ENCODE results near the gene GRHL1. TPM values are rescaled to one million over a fixed set of nuclear protein-coding genes. Genes with fewer than 3 reads are reported as not detected.

Gene GRHL1
- total RNA-seq, 1 experiment from 2014 or later = 11.6 TPM

DNA sequence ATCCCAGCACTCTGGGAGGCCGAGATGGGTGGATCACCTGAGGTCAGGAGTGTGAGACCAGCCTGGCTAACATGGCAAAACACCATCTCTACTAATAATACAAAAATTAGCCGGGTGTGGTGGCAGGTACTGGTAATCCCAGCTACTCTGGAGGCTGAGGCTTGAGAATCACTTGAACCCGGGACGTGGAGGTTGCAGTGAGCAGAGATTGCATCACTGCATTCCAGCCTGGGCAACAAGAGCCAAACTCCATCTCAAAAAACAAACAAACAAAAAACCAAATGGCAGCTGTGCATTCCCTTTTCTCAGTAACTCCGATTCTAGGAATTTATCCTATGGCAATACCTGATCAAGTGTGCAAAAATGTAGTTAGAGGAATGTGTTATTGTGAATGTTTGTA, 4.7 kb upstream of the GRHL1 start:
- no peak overlapping the region for H3K27ac Mint-ChIP-seq (ENCODE audit: unreplicated experiment)
- CTCF ChIA-PET = no interaction called here
- intact Hi-C loops (cut with micrococcal nuclease; ENCODE audit: unreplicated experiment) = no loop called here

DNA sequence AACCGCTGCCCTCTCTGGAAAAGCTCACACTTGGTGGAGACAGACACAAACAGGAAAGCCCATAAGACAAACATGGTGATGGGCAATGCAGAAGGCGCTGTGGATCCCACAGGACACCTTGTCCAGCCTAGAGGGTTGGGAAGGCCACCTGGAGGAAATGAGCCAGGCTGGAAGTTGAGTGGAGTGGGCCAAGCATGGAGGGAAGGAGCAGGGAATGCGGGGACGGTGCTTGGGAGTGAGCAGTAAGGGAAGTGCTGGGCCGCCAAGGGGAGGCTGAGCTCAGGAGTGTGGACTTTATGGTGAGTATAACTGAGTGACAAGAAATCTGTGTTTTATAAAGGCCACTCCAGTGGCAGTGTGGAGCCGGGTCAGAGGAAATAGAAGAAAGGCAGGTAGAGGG, 2.8 kb upstream of the GRHL1 start:
- Mint-ChIP-seq H3K4me3 (ENCODE audit: unreplicated experiment) (no peak overlapping the region), H3K27me3 (ENCODE audit: insufficient read depth, unreplicated experiment) (peaks cover 4% of the 10 kb centered on the region), H3K4me1 (ENCODE audit: low read depth, unreplicated experiment) (peaks cover 5% of the 10 kb centered on the region), H3K27ac (ENCODE audit: unreplicated experiment) (no peak overlapping the region), H3K9me3 (ENCODE audit: unreplicated experiment) (no peaks in the 10 kb centered on the region), H3K36me3 (ENCODE audit: insufficient read depth, unreplicated experiment) (peaks cover 9% of the 10 kb centered on the region)
- intact Hi-C loops (cut with micrococcal nuclease; ENCODE audit: unreplicated experiment) = no loop called here
- TF ChIP-seq, protein P1, sequence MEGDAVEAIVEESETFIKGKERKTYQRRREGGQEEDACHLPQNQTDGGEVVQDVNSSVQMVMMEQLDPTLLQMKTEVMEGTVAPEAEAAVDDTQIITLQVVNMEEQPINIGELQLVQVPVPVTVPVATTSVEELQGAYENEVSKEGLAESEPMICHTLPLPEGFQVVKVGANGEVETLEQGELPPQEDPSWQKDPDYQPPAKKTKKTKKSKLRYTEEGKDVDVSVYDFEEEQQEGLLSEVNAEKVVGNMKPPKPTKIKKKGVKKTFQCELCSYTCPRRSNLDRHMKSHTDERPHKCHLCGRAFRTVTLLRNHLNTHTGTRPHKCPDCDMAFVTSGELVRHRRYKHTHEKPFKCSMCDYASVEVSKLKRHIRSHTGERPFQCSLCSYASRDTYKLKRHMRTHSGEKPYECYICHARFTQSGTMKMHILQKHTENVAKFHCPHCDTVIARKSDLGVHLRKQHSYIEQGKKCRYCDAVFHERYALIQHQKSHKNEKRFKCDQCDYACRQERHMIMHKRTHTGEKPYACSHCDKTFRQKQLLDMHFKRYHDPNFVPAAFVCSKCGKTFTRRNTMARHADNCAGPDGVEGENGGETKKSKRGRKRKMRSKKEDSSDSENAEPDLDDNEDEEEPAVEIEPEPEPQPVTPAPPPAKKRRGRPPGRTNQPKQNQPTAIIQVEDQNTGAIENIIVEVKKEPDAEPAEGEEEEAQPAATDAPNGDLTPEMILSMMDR (IDR thresholded peaks at IDR 0.05; ENCODE audit: insufficient read depth in 1 of 2, low read depth in 1 of 2, low read length in 1 of 2, severe bottlenecking in 1 of 2, unreplicated experiment in 1 of 2) = no peak
- ChIA-PET POLR2A (no interaction called here), CTCF (no interaction called here)
- no TSS peak for BruUV-seq (replicated peaks)
- no peaks in the 10 kb centered on the region for H3K9me3 ChIP-seq
- no peaks in the 10 kb centered on the region for H3K36me3 ChIP-seq (ENCODE audit: control insufficient read depth, insufficient read depth, low read length)
- H3K4me1 ChIP-seq = peaks cover 25% of the 10 kb centered on the region
- no peaks in the 10 kb centered on the region for H3K27me3 ChIP-seq (replicated peaks; ENCODE audit: control insufficient read depth, insufficient read depth, low read length)
- no peak overlapping the region for H3K4me3 ChIP-seq (ENCODE audit: low read depth, low read length)
- DNase-seq = no peak

More for the DNA sequence above, 4.7 kb upstream of the GRHL1 start:
- Histone ChIP-seq H3K9me3 (no peaks in the 10 kb centered on the region), H3K4me3 (ENCODE audit: low read depth, low read length) (no peak overlapping the region), H3K4me1 (peaks cover 20% of the 10 kb centered on the region), H3K27me3 (replicated peaks; ENCODE audit: control insufficient read depth, insufficient read depth, low read length) (no peaks in the 10 kb centered on the region), H3K36me3 (ENCODE audit: control insufficient read depth, insufficient read depth, low read length) (no peaks in the 10 kb centered on the region)
- peaks cover 4% of the 10 kb centered on the region for H3K27me3 Mint-ChIP-seq (ENCODE audit: insufficient read depth, unreplicated experiment)
- peaks cover 9% of the 10 kb centered on the region for H3K36me3 Mint-ChIP-seq (ENCODE audit: insufficient read depth, unreplicated experiment)
- TF ChIP-seq, protein P1 (IDR thresholded peaks at IDR 0.05; ENCODE audit: insufficient read depth in 1 of 2, low read depth in 1 of 2, low read length in 1 of 2, severe bottlenecking in 1 of 2, unreplicated experiment in 1 of 2) = no peak
- POLR2A ChIA-PET = no interaction called here
- H3K4me3 Mint-ChIP-seq (ENCODE audit: unreplicated experiment) = no peak overlapping the region
- BruUV-seq (replicated peaks) = no TSS peak
- H3K4me1 Mint-ChIP-seq (ENCODE audit: low read depth, unreplicated experiment) = peaks cover 15% of the 10 kb centered on the region
- DNase-seq = no peak
- H3K9me3 Mint-ChIP-seq (ENCODE audit: unreplicated experiment) = no peaks in the 10 kb centered on the region

DNA sequence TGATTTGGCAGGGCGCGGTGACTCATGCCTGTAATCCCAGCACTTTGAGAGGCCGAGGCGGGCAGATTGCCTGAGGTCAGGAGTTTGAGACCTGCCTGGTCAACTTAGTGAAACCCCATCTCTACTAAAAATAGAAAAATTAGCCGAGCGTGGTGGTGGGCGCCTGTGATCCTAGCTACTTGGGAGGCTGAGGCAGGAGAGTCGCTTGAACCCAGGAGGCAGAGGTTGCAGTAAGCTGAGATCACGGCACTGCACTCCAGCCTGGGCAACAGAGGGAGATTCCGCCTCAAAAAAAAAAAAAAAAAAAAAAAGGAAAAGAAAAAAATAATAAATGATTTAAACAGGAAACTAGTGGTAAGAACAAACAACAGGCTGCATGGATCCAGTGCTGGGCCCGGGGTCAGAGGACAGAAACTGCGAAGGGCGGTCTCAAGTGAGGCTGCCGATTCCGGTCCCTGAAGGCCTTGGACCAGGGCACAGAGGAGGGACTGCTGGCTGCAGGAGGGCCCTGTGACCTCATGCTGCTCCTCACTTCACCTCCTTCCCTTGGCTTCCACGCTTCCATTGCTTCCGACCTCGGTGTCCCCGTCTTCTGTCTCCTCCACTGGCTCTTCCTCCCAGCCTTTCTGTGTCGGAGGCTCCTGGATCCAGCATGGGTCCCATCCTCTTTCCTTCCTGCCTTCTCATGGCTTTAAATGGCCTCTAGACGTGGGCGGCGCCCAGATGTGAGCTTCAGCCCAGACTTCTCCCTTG, 2.1 kb upstream of the GRHL1 start:
- H3K27me3 Mint-ChIP-seq (ENCODE audit: insufficient read depth, unreplicated experiment) = peaks cover 4% of the 10 kb centered on the region
- no TSS peak for BruUV-seq (replicated peaks)

More for the DNA sequence above, 2.1 kb upstream of the GRHL1 start:
- ChIA-PET POLR2A (no interaction called here), CTCF (no interaction called here)
- TF ChIP-seq, protein P1 (IDR thresholded peaks at IDR 0.05; ENCODE audit: insufficient read depth in 1 of 2, low read depth in 1 of 2, low read length in 1 of 2, severe bottlenecking in 1 of 2, unreplicated experiment in 1 of 2) = no peak
- H3K4me3 ChIP-seq (ENCODE audit: low read depth, low read length) = no peak overlapping the region
- no peaks in the 10 kb centered on the region for H3K27me3 ChIP-seq (replicated peaks; ENCODE audit: control insufficient read depth, insufficient read depth, low read length)
- H3K4me3 Mint-ChIP-seq (ENCODE audit: unreplicated experiment) = no peak overlapping the region
- intact Hi-C loops (cut with micrococcal nuclease; ENCODE audit: unreplicated experiment) = no loop called here
- no peak for DNase-seq
- no peak overlapping the region for H3K27ac Mint-ChIP-seq (ENCODE audit: unreplicated experiment)
- H3K9me3 ChIP-seq = no peaks in the 10 kb centered on the region
- peaks cover 32% of the 10 kb centered on the region for H3K4me1 ChIP-seq
- peaks cover 9% of the 10 kb centered on the region for H3K4me1 Mint-ChIP-seq (ENCODE audit: low read depth, unreplicated experiment)
- H3K36me3 ChIP-seq (ENCODE audit: control insufficient read depth, insufficient read depth, low read length) = no peaks in the 10 kb centered on the region
- H3K36me3 Mint-ChIP-seq (ENCODE audit: insufficient read depth, unreplicated experiment) = peaks cover 9% of the 10 kb centered on the region
- no peaks in the 10 kb centered on the region for H3K9me3 Mint-ChIP-seq (ENCODE audit: unreplicated experiment)

Measured in Caco-2 (cell line).